ENCODE results near the gene A3GALT2.
A peak's percentile ranks its signal among the peaks of the same experiment; 100 is the strongest.

Gene A3GALT2

GRCh38 chr1:33330906-33331305 lies 10.0 kb upstream of the A3GALT2 start:
- DNase-seq = no peak

GRCh38 chr1:33330361-33330890 lies 9.5 kb upstream of the A3GALT2 start:
- no peak for DNase-seq

GRCh38 chr1:33329600-33330305 lies 8.9 kb upstream of the A3GALT2 start:
- no peak for DNase-seq

GRCh38 chr1:33328817-33329216 lies 7.9 kb upstream of the A3GALT2 start:
- DNase-seq = no peak

- peak; percentile 70 for DNase-seq
Observed at GRCh38 chr1:33327587-33328325, 6.9 kb upstream of the A3GALT2 start.

GRCh38 chr1:33326785-33327184 lies 5.9 kb upstream of the A3GALT2 start:
- DNase-seq = no peak

- no peak for DNase-seq
Observed at GRCh38 chr1:33324677-33325575, 4.0 kb upstream of the A3GALT2 start.

- DNase-seq = no peak
Observed at GRCh38 chr1:33323663-33324477, 3.0 kb upstream of the A3GALT2 start.

GRCh38 chr1:33322870-33323585 lies 2.1 kb upstream of the A3GALT2 start:
- no peak for DNase-seq

GRCh38 chr1:33322109-33322508 lies 1.2 kb upstream of the A3GALT2 start:
- DNase-seq = no peak

- no peak for DNase-seq
Observed at GRCh38 chr1:33321178-33321577, 280 bp upstream of the A3GALT2 start.

- DNase-seq = no peak
Observed at GRCh38 chr1:33319949-33320618, 814 bp downstream of the A3GALT2 start.

GRCh38 chr1:33319186-33319948 lies 1.5 kb downstream of the A3GALT2 start:
- no peak for DNase-seq

GRCh38 chr1:33317946-33318345 lies 3.0 kb downstream of the A3GALT2 start:
- no peak for DNase-seq

- DNase-seq = no peak
Observed at GRCh38 chr1:33317354-33317753, 3.5 kb downstream of the A3GALT2 start.

GRCh38 chr1:33316601-33317000 lies 4.3 kb downstream of the A3GALT2 start:
- no peak for DNase-seq

- DNase-seq = no peak
Observed at GRCh38 chr1:33314416-33314815, 6.5 kb downstream of the A3GALT2 start.

- DNase-seq = no peak
Observed at GRCh38 chr1:33312413-33312749, 8.5 kb downstream of the A3GALT2 start.

GRCh38 chr1:33311706-33312412 lies 9.0 kb downstream of the A3GALT2 start:
- DNase-seq = no peak

GRCh38 chr1:33310702-33311101 lies 10.2 kb downstream of the A3GALT2 start:
- no peak for DNase-seq
